HepG2 (cell line): ENCODE results near the gene DIRAS1. TPM values are rescaled to one million over a fixed set of nuclear protein-coding genes. Genes with fewer than 3 reads are reported as not detected.

Experiments used
- AGO2 ChIP-seq: fragments of 200-400 bp; formaldehyde crosslinking; optimal IDR thresholded peaks from 2 replicates; pipeline ENCODE3; 2017; ENCODE audit warnings: mild to moderate bottlenecking, low read depth, low read length, moderate library complexity
- ARNT2 ChIP-seq: sonication (generic); formaldehyde crosslinking; IDR thresholded peaks from 2 replicates; pipeline ENCODE4 v1.8.0; 2022; ENCODE audit warnings: mild to moderate bottlenecking, low read depth, missing genetic modification reagents, moderate library complexity
- CBX2 ChIP-seq, 2 experiments: fragments of 200-600 bp in 1 of 2; sonication (generic); formaldehyde crosslinking in 1 of 2; IDR thresholded peaks; 2 replicates each; pipeline versions ENCODE4 v1.7.0 to v1.8.1; 2018 to 2022; ENCODE audit warnings: low read depth in 2 of 2, low read length in 1 of 2, mild to moderate bottlenecking in 1 of 2, missing genetic modification reagents in 1 of 2
- ESRRA ChIP-seq: sonication (generic); formaldehyde crosslinking; IDR thresholded peaks from 2 replicates; pipeline ENCODE4 v1.5.1; 2020; ENCODE audit warnings: mild to moderate bottlenecking, low read depth, missing genetic modification reagents
- FOXC1 ChIP-seq: sonication (generic); formaldehyde crosslinking; IDR thresholded peaks from 2 replicates; pipeline ENCODE4 v1.8.0; 2022; ENCODE audit warnings: mild to moderate bottlenecking, missing genetic modification reagents, borderline replicate concordance
- IKZF4 ChIP-seq: sonication (generic); formaldehyde crosslinking; IDR thresholded peaks from 2 replicates; pipeline ENCODE4 v1.5.1; 2020; ENCODE audit warnings: borderline replicate concordance, mild to moderate bottlenecking, low read depth, missing genetic modification reagents; ENCODE audit errors: not compliant biosample characterization
- KMT2A ChIP-seq: sonication (generic); formaldehyde crosslinking; IDR thresholded peaks from 2 replicates; pipeline ENCODE4 v1.4.0; 2020; ENCODE audit warnings: missing genetic modification reagents
- MED8 ChIP-seq: sonication (generic); formaldehyde crosslinking; IDR thresholded peaks from 2 replicates; pipeline ENCODE4 v1.8.1; 2023; ENCODE audit warnings: mild to moderate bottlenecking, missing genetic modification reagents; ENCODE audit not compliant: insufficient replicate concordance
- NBN ChIP-seq: fragments of 450-650 bp; conservative IDR thresholded peaks from 2 replicates; pipeline ENCODE4 v1.6.1; 2017
- NCOA1 ChIP-seq: sonication (generic); formaldehyde crosslinking; IDR thresholded peaks from 2 replicates; pipeline ENCODE4 v1.9.0; 2021; ENCODE audit warnings: missing genetic modification reagents
- ONECUT2 ChIP-seq: sonication (generic); formaldehyde crosslinking; IDR thresholded peaks from 2 replicates; pipeline ENCODE4 v1.4.0; 2020; ENCODE audit warnings: missing genetic modification reagents
- PBX2 ChIP-seq: IDR thresholded peaks from 2 replicates; pipeline ENCODE4 v1.6.1; 2016; ENCODE audit warnings: control low read depth
- POLR2A ChIP-seq, 2 experiments: IDR thresholded peaks; 2 replicates each; pipeline ENCODE4 v1.6.1; 2011; ENCODE audit warnings: low read depth in 2 of 2, low read length in 2 of 2, mild to moderate bottlenecking in 1 of 2, moderate library complexity in 1 of 2; ENCODE audit not compliant: insufficient read depth in 1 of 2
- SSRP1 ChIP-seq: IDR thresholded peaks from 2 replicates; pipeline ENCODE4 v1.6.1; 2016; ENCODE audit warnings: control low read depth
- ZBTB20 ChIP-seq: sonication (generic); formaldehyde crosslinking; IDR thresholded peaks from 2 replicates; pipeline ENCODE4 v1.8.1; 2023; ENCODE audit warnings: missing genetic modification reagents, low read depth, mild to moderate bottlenecking, borderline replicate concordance
- ZFP82 ChIP-seq: sonication (generic); formaldehyde crosslinking; IDR thresholded peaks from 2 replicates; pipeline ENCODE4 v1.5.1; 2020; ENCODE audit warnings: mild to moderate bottlenecking, missing genetic modification reagents, borderline replicate concordance
- ZGPAT ChIP-seq: IDR thresholded peaks from 2 replicates; pipeline ENCODE4 v1.6.1; 2016; ENCODE audit warnings: mild to moderate bottlenecking
- ZIK1 ChIP-seq: sonication (generic); formaldehyde crosslinking; IDR thresholded peaks from 2 replicates; pipeline ENCODE4 v1.5.0; 2020; ENCODE audit warnings: mild to moderate bottlenecking, low read depth, missing genetic modification reagents, borderline replicate concordance
- ZKSCAN8 ChIP-seq: IDR thresholded peaks from 2 replicates; pipeline ENCODE4 v1.6.1; 2016; ENCODE audit warnings: borderline replicate concordance, missing genetic modification reagents, missing compliant biosample characterization
- ZMYM3 ChIP-seq: sonication (generic); formaldehyde crosslinking; IDR thresholded peaks from 2 replicates; pipeline ENCODE4 v1.5.1; 2020; ENCODE audit warnings: mild to moderate bottlenecking, missing genetic modification reagents
- ZNF276 ChIP-seq: sonication (generic); formaldehyde crosslinking; IDR thresholded peaks from 2 replicates; pipeline ENCODE4 v1.4.0; 2020; ENCODE audit warnings: mild to moderate bottlenecking, low read depth, missing genetic modification reagents
- polyA plus RNA-seq, 8 experiments: library from polyadenylated mRNA; depleted of rRNA in 3 of 8; stranded (reverse) in 7 of 8; unstranded in 1 of 8; fragments of >200 nt; fragmentation: Illumina TruSeq in 4 of 8; extraction: Trizol in 4 of 8; gene quantifications; 2 replicates each; pipeline versions ENCODE4 v1.2.1 to v1.2.3, GENCODE V29; 2011 to 2016; ENCODE audit warnings: low read depth in 4 of 8, missing spikeins in 1 of 8, mixed read lengths in 1 of 8; ENCODE audit not compliant: insufficient read depth in 1 of 8
- total RNA-seq, 5 experiments: library from RNA; depleted of rRNA; stranded (reverse); fragments of >200 nt; fragmentation: Illumina TruSeq; extraction: Trizol; gene quantifications; 2 replicates each; pipeline ENCODE4 v1.2.3, GENCODE V29; 2016; ENCODE audit warnings: low read depth in 1 of 5
- TF ChIP-seq, protein P1 (sequence below): sonication (generic); formaldehyde crosslinking; IDR thresholded peaks from 2 replicates; pipeline ENCODE4 v1.5.1; 2020; ENCODE audit warnings: mild to moderate bottlenecking, missing genetic modification reagents

Gene DIRAS1
- total and polyA plus RNA-seq, 2 of the 13 experiments (the other 11 are each of a cell fraction or from before 2014, with no cell fraction given): 0.97 to 1.8 TPM

DNA sequence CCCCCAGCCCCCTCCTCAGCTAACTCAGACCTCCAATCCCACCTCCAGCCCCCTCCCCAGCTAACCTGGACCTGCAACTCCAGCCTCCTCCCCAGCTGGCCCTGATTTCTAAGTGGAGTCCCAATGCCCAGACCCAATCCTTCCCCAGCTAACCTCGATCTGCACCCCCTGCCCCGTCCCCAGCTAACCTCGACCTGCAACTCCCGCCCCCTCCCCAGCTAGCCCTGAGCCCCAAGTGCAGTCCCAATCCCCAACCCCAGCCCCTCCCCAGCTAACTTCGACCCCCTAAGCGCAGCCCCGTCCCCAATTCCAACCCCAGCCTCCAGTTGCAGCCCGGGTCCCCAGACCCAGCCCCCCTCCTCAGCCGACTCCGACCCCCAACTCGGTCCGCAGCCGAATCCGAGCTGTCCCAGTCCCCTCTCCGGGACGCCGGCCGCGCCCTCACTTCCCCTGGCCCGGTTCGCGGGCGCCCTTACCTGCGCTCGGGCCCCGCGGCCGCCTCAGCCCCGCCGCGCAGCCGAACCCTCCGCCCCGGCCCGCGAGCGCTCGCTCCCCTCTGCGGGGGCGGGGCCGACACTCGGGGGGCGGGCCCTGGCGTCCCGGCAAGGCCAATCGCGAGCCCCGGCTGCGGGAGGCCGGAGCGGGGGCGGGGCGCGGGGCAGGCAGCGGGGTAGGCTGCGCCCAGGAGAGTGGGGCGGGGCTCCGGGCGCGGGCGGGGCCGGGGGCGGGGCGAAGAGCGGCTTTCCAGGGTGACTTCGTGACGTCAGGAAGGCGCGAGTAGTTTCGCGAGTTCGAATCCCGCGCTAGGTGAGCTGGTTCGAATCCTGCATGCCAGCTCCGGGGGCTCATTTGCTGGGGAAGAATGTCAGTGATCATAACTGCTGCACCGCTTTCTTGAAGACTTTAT is 18.7 kb downstream of the DIRAS1 start, which contains the start of gene GNG7 (continued):
- TF ChIP-seq ZGPAT (CRISPR knock-in tag): no peak
- TF ChIP-seq KMT2A (CRISPR knock-in tag): no peak
- TF ChIP-seq CBX2 (IDR thresholded peaks at IDR 0.05; ENCODE audit: low read depth, low read length): no peak
- no peak for TF ChIP-seq CBX2 (CRISPR knock-in tag; IDR thresholded peaks at IDR 0.05; ENCODE audit: low read depth)
- no peak for TF ChIP-seq MED8
- no peak for TF ChIP-seq SSRP1
- TF ChIP-seq ONECUT2: no peak
- no peak for TF ChIP-seq FOXC1
- TF ChIP-seq ZFP82 (CRISPR knock-in tag): no peak
- peak; percentile 58 to 81 for TF ChIP-seq POLR2A (IDR thresholded peaks at IDR 0.05; ENCODE audit: insufficient read depth in 1 of 2, low read depth in 2 of 2, low read length in 2 of 2)
- no peak for TF ChIP-seq ZIK1 (CRISPR knock-in tag)
- no peak for TF ChIP-seq AGO2
- no peak for TF ChIP-seq NCOA1 (CRISPR knock-in tag)
- no peak for TF ChIP-seq ZNF276 (CRISPR knock-in tag)
- no peak for TF ChIP-seq ZMYM3 (CRISPR knock-in tag)
- TF ChIP-seq ZBTB20 (CRISPR knock-in tag): no peak
- TF ChIP-seq ZKSCAN8 (CRISPR knock-in tag): no peak
- no peak for TF ChIP-seq NBN
- no peak for TF ChIP-seq IKZF4 (CRISPR knock-in tag)
- TF ChIP-seq ARNT2: no peak
- no peak for TF ChIP-seq PBX2 (CRISPR knock-in tag)
- no peak for TF ChIP-seq ESRRA (CRISPR knock-in tag)
- TF ChIP-seq, protein P1, sequence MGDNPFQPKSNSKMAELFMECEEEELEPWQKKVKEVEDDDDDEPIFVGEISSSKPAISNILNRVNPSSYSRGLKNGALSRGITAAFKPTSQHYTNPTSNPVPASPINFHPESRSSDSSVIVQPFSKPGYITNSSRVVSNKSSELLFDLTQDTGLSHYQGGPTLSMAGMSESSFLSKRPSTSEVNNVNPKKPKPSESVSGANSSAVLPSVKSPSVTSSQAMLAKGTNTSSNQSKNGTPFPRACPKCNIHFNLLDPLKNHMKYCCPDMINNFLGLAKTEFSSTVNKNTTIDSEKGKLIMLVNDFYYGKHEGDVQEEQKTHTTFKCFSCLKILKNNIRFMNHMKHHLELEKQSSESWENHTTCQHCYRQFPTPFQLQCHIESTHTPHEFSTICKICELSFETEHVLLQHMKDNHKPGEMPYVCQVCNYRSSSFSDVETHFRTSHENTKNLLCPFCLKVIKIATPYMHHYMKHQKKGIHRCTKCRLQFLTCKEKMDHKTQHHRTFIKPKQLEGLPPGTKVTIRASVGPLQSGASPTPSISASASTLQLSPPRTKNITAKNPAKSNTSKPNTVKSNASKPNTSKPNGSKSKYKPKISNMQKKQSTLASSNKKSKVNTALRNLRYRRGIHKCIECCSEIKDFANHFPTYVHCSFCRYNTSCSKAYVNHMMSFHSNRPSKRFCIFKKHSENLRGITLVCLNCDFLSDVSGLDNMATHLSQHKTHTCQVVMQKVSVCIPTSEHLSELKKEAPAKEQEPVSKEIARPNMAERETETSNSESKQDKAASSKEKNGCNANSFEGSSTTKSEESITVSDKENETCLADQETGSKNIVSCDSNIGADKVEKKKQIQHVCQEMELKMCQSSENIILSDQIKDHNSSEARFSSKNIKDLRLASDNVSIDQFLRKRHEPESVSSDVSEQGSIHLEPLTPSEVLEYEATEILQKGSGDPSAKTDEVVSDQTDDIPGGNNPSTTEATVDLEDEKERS (CRISPR knock-in tag): no peak
